Femur (tissue), 1 donor: ENCODE data around the gene APOBEC3G.
A peak's percentile ranks its signal among the peaks of the same experiment; 100 is the strongest.

Experiments used
- DNase-seq: peaks from one replicate; pipeline ENCODE4 v3.0.0-alpha.2; 2017

The APOBEC3G gene

GRCh38 chr22:39092111-39092862 is 15.2 kb downstream of the APOBEC3G start:
- DNase-seq: no peak

DNA sequence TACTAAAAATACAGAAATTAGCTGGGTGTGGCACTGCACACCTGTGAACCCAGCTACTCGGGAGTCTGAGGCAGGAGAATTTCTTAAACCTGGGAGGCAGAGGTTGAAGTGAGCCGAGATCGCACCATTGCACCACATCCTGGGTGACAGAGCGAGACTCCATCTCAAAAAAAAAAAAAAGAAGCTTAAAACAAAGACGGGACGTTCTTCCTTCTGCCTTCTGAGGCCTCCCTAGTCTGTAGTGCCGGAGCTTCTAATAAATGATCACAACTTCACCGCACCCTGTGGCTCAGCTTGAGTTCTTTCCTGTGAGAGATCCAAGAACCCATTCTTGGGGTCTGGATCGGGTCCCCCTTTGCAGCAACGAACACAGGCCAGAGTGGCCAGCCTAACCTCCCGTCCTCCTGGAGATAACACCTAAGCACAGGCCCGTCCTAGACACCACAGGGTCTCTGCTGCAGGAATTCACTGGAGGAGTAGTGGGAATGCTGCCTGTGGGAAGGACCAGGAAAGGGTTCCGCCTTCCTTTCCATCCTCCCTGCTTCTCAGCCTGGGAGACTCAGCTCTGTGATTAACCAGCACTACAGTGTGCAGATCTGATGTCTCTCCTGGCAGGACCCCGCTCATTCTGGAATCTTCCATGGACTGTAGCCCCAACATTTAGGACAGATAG is 17.8 kb downstream of the APOBEC3G start:
- no peak for DNase-seq

GRCh38 chr22:39095971-39096370 is 18.9 kb downstream of the APOBEC3G start:
- DNase-seq: no peak

- DNase-seq: no peak
Observed at GRCh38 chr22:39097098-39098020, 20.3 kb downstream of the APOBEC3G start, which contains the start of gene APOBEC3H. Gene APOBEC3H (plus strand): TSS chr22:39097244. CDS start chr22:39100279, 3,035 bp downstream.

- no peak for DNase-seq
Observed at GRCh38 chr22:39098026-39098425, 21.0 kb downstream of the APOBEC3G start.

GRCh38 chr22:39098576-39098975 is 21.5 kb downstream of the APOBEC3G start:
- DNase-seq: no peak

DNA sequence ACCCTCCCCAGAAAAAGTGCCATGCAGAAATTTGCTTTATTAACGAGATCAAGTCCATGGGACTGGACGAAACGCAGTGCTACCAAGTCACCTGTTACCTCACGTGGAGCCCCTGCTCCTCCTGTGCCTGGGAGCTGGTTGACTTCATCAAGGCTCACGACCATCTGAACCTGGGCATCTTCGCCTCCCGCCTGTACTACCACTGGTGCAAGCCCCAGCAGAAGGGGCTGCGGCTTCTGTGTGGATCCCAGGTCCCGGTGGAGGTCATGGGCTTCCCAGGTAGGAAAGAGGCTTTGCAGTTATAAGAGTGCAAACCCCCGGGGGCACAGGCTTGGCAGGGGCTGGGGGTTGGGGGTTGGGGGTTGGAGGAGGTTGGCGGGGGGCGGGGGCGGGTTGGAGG is 24.2 kb downstream of the APOBEC3G start:
- DNase-seq: no peak

DNA sequence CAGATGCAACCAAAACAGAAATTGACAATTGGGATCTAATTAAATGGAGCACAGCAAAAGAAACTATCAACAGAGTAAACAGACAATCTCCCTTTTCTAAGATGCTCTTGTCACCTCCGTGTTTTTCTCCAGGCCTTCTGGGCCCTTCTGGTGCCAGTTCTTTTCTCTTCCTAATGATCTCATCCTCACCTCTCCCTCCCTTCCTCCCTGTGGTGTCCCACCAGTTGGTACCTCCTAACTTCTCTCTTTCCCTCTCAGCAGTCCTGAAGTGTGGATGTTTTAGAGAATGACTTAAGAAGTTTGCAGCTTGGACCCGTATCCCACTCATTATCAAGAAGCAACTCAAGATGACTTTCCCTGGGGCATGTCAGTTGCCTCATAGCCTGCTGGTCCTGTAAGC is 26.4 kb downstream of the APOBEC3G start:
- no peak for DNase-seq

DNA sequence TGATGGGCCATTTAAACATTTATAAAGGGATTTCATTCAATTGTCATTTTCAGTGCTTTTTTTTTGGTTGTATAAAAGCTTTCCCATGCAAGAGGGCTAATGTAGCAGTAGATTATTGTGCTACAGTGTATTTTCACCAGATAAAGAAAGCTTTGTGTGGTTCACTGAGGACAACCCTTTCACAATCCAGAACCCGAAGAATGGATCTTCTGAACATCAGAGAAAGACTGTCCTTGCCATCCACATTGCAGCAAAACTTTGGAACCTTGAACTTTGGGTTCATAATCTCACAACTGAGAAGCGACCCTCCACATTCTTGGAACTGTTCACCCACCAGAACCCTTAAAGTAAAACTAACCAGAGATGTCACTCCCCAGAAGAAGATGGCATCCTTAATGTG is 29.3 kb downstream of the APOBEC3G start:
- DNase-seq: no peak

DNA sequence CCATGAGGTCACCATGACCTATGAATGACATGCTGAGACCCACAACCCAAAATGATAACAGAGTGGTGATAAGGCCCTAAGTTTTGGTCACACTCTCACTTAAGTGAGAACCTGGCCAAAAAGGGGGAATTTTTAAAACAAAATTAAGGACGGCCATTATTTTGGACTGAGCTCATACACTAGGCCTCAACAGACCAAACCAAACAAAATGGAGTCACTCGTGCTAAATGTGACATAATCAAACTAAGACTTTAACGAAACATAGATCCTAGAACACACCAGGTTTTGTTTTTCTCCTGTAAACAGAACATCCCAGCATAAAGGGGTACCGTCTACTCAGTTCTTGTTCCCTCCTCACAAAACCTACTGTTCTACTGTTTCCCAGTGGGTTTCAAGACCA is 31.4 kb downstream of the APOBEC3G start:
- DNase-seq: no peak

- no peak for DNase-seq
Observed at GRCh38 chr22:39109361-39109760, 32.3 kb downstream of the APOBEC3G start.

GRCh38 chr22:39110631-39111561 is 33.8 kb downstream of the APOBEC3G start:
- DNase-seq: no peak

DNA sequence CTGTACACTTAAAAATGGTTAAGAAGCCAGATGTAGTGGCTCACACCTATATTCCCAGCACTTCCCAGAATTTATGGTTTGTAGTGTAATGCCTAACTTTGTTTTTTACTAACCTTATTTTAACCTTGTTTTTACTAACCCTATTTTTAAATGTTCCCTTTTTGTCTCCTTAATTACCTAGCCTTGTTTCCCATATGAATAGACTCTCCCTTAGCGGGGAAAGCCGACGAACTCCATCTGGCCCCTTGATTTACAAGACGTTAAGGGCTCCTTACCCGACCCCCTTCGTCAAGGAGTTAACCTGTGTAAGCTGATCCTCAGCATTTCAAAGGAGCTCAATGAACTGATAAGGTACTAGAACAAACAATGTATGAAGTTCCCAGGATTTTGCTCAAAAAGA is 37.0 kb downstream of the APOBEC3G start:
- no peak for DNase-seq

DNA sequence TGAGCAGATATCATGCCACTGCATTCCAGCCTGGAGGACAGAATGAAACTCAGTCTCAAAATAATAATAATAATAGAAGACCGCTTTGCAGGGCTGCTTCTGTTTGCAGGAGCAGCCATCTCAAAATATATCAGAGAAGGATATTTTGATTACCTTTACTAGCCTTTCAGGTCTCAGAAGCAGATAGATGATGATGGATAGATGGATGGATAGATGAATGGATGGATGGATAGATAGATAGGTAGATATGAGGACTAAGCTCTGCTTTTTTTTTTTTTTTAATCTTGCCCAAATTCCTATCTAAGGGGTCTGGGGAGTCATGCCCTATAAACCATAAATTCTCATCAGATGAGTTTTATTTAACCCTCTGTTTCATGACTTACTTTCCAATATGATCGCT is 38.5 kb downstream of the APOBEC3G start:
- DNase-seq: no peak

GRCh38 chr22:39115977-39116621 is 39.0 kb downstream of the APOBEC3G start:
- DNase-seq: no peak

- DNase-seq: peak; percentile 48
Observed at GRCh38 chr22:39117585-39118191, 40.6 kb downstream of the APOBEC3G start.

GRCh38 chr22:39120983-39121382 is 43.9 kb downstream of the APOBEC3G start:
- no peak for DNase-seq

GRCh38 chr22:39122772-39123470 is 45.8 kb downstream of the APOBEC3G start:
- no peak for DNase-seq

DNA sequence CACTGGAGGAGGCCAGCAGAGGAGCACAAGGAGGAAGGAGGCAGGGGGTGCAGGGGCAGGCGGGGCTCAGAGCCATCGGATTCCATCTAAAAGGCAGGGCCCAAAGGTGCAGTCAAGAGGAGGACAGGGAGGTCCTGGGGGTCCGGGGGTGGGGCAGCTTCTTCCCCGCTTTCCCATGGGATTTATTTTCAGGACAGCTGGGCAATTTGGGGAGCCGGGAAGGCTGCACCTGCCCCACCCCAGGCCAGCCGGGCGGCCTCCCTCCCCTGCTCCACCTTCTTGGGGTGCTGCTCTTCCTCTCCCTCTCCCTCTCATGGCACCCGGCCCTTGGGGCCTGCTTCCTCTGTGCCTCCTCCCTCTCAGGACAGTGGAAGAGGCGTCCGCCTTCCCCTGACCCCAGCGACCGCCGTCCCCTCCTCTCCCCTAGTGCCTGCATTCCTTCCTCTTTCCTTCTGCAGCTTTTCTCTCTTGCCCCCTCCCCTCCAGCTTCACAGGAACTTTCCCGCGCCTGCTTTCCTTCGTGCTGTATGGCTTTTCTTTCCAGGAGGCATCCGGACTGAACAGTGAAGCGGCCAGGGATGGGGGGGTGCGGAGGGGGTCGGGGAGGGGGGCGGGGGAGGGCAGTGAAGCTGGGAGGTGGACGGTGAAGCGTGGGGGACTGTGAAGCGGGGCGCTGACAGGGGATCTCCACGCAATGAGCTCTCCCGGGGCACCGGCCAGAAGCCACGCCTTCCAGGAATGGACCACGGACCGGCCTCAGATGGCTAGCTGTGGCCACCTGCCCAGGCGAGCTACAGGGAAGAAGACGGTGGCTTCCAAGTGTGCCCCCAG is 46.9 kb downstream of the APOBEC3G start:
- peak; percentile 25 for DNase-seq

GRCh38 chr22:39125622-39126021 is 48.5 kb downstream of the APOBEC3G start:
- DNase-seq: no peak
